Cardiac muscle cell (in vitro differentiated cells and primary cell): ENCODE results near the gene TNPO2. TPM values are rescaled to one million over a fixed set of nuclear protein-coding genes. Genes with fewer than 3 reads are reported as not detected.

Source experiments
- DNase-seq, 2 donors: peaks; one replicate each; pipeline versions ENCODE4 v3.0.0 to v3.0.0-alpha.2; 2010 to 2017; ENCODE audit warnings: low read depth in 1 of 2, low spot score in 1 of 2
- H3K27ac ChIP-seq: fragments of 200-600 bp; sonication (generic); 2 replicates; pipeline ENCODE4 v1.5.1; 2016
- H3K27me3 ChIP-seq: fragments of 200-600 bp; sonication (generic); 2 replicates; pipeline ENCODE4 v1.6.0; 2016; ENCODE audit warnings: control low read depth
- H3K36me3 ChIP-seq: fragments of 200-600 bp; sonication (generic); 2 replicates; pipeline ENCODE4 v1.5.1; 2016; ENCODE audit warnings: control low read depth
- H3K4me1 ChIP-seq: fragments of 200-600 bp; sonication (generic); 2 replicates; pipeline ENCODE4 v1.8.1; 2017; ENCODE audit warnings: low read depth, mild to moderate bottlenecking, mixed run types
- H3K4me3 ChIP-seq: fragments of 200-600 bp; sonication (generic); 2 replicates; pipeline ENCODE4 v1.5.1; 2016; ENCODE audit warnings: mild to moderate bottlenecking
- H3K9me3 ChIP-seq: fragments of 200-600 bp; sonication (generic); 2 replicates; pipeline ENCODE4 v1.5.1; 2017; ENCODE audit warnings: low read depth, mild to moderate bottlenecking, control low read depth
- polyA plus RNA-seq: library from polyadenylated mRNA; unstranded; fragments of >200 nt; fragmentation: Nextera tagmentation; extraction: Ambion mirVana; gene quantifications from 2 replicates; pipeline ENCODE4 v1.2.1, GENCODE V29; 2016
- total RNA-seq: library from RNA; depleted of rRNA; stranded (reverse); fragments of >200 nt; gene quantifications from 2 replicates; pipeline ENCODE4 v1.2.3, GENCODE V29; 2016
- TF ChIP-seq, protein P1 (sequence below): IDR thresholded peaks from 2 replicates; pipeline ENCODE4 v1.5.1; 2012; ENCODE audit warnings: low read depth, mild to moderate bottlenecking, low read length

Gene TNPO2
- total and polyA plus RNA-seq, 2 experiments from 2014 or later, result 20.1 to 68.6 TPM

DNA sequence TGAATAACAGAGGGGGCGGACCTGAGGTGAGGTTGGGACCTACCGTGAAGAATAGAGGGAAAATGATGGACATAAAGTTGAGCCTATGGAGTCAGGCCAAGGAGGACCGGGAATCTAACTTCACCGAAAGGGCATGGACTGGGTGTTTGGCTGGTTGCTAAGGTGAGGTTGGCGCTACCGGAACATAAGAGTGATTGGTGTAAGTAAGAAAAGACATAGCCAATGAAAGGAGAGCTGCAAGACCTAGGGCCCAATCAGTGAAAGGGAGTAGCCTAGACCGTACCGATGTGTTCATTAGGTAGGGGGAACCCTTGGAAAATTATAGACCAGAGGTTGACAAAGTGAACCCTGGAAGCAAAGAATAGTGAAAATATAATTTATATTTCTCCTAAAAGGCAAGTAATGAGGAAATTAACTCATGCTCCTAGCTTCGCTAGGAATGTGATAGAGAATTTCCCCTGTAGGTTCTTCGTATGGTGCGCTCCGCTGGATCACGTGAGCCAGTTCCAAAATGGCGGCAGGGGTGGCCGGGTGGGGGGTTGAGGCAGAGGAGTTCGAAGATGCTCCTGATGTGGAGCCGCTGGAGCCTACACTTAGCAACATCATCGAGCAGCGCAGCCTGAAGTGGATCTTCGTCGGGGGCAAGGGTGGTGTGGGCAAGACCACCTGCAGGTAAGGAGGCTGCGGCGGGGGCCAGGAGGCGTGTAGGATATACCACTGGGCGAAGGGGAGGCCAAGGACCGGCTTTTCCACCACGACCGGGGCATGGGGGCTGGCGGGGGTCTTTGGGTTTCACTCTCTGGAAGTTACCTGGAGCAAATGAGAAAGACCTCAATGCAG lies 13.5 kb upstream of the TNPO2 start, which contains the start of gene GET3:
TSS of gene GET3 (plus strand) at position 503 of the 840 bp plus-strand sequence. CDS start at position 512, 9 bp downstream.
- no peaks in the 10 kb centered on the region for H3K9me3 ChIP-seq
- DNase-seq, result peak; percentile 84 to 100
- TF ChIP-seq, protein P1, sequence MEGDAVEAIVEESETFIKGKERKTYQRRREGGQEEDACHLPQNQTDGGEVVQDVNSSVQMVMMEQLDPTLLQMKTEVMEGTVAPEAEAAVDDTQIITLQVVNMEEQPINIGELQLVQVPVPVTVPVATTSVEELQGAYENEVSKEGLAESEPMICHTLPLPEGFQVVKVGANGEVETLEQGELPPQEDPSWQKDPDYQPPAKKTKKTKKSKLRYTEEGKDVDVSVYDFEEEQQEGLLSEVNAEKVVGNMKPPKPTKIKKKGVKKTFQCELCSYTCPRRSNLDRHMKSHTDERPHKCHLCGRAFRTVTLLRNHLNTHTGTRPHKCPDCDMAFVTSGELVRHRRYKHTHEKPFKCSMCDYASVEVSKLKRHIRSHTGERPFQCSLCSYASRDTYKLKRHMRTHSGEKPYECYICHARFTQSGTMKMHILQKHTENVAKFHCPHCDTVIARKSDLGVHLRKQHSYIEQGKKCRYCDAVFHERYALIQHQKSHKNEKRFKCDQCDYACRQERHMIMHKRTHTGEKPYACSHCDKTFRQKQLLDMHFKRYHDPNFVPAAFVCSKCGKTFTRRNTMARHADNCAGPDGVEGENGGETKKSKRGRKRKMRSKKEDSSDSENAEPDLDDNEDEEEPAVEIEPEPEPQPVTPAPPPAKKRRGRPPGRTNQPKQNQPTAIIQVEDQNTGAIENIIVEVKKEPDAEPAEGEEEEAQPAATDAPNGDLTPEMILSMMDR, result no peak
- H3K36me3 ChIP-seq, result peaks cover 6% of the 10 kb centered on the region
- peaks cover 6% of the 10 kb centered on the region for H3K4me1 ChIP-seq
- H3K4me3 ChIP-seq, result peak within 1 kb of the TSS; percentile 76
- H3K27me3 ChIP-seq, result no peaks in the 10 kb centered on the region
- peak within 1 kb of the TSS; percentile 95 for H3K27ac ChIP-seq

DNA sequence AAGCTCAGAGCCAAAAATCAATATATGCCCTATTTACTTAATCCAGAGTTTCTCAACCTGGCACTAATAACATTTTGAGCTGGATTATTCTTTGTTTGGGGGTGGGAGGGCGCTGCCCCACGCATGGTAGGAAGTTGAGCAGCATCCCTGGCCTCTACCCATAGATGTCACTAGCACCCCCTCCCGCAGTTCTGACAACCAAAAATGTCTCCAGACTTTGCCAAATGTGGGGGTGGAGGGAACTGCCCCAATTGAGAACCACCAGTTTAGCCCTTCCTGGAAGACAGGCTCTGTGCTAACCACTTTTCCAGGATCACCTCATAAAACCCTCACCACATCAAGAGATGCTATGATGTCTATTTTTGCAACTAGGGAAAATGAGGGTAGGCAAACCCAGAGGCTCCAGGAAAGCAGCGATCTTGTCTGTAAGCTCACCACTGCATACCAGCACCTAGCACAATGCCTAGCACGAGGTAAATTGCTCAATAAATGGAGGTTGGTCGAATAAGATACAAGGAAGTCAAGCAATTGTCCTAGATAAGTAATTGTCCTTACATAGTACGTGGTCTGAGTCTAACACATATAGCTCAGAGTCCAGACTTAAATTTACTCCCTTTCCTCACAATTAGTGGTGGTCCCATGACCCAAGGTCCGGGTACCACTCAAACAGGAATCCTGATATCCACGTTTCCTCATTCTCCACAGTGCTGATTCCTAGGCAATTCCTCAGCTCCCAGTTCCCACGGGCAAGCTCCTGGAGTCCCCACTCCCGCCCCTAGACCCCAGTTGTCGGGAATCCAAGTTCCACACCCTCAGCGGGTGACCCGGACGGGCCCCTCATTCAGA lies 9.9 kb upstream of the TNPO2 start:
- Histone ChIP-seq H3K36me3 (peaks cover 9% of the 10 kb centered on the region), H3K4me3 (peak overlapping the region; percentile 85), H3K27ac (peak overlapping the region; percentile 87), H3K4me1 (peaks cover 6% of the 10 kb centered on the region), H3K27me3 (no peaks in the 10 kb centered on the region), H3K9me3 (no peaks in the 10 kb centered on the region)
- peak in 1 of 2 donors; percentile 55 for DNase-seq
- TF ChIP-seq, protein P1, result peak; percentile 37

DNA sequence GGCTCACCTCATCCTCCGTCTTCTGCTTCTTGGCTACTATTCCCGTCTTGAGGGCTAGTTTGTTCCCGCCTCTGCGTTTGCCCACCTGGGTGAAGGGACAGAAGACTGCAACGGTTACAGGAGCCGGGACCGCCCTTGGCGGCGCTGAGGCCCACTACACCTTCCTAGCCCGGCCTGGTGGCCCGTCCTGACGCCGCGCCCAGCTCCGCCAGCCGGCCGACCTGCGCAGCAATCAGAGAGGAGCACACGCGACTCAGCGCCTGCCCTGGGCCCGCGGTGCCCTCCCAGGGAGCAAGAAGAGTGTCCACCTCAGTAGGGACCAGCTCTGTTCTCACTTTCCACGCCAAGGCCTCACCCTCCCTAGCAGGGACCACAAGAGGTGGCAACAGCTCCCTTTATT lies 7.6 kb upstream of the TNPO2 start:
- Histone ChIP-seq H3K4me1 (peaks cover 6% of the 10 kb centered on the region), H3K27ac (no peak overlapping the region), H3K36me3 (peaks cover 9% of the 10 kb centered on the region), H3K27me3 (no peaks in the 10 kb centered on the region), H3K4me3 (no peak overlapping the region), H3K9me3 (no peaks in the 10 kb centered on the region)
- TF ChIP-seq, protein P1, result no peak
- no peak for DNase-seq

DNA sequence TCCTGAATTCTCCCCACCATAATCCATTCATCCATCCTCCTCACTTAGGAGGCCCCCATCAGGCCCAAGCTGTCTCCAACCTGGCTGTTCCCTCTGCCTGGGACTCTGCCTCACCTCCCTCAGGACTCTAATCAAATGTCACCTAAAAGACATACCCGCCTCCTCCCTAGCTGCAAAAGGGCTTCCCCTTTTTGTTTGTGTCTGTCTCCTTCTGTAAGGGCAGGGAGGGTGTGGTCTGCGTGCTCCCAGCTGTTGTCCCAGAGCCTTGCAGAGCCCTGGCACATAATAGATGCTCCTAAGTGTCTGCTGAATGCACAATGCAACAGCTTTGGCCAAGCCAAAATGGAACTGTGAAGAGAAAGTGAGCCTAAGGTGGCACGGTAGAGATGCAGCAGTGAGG lies 6.3 kb upstream of the TNPO2 start:
- H3K27me3 ChIP-seq, result no peaks in the 10 kb centered on the region
- H3K27ac ChIP-seq, result no peak overlapping the region
- no peak overlapping the region for H3K4me3 ChIP-seq
- H3K9me3 ChIP-seq, result no peaks in the 10 kb centered on the region
- no peak for DNase-seq
- TF ChIP-seq, protein P1, result no peak
- peaks cover 9% of the 10 kb centered on the region for H3K36me3 ChIP-seq
- peaks cover 6% of the 10 kb centered on the region for H3K4me1 ChIP-seq

DNA sequence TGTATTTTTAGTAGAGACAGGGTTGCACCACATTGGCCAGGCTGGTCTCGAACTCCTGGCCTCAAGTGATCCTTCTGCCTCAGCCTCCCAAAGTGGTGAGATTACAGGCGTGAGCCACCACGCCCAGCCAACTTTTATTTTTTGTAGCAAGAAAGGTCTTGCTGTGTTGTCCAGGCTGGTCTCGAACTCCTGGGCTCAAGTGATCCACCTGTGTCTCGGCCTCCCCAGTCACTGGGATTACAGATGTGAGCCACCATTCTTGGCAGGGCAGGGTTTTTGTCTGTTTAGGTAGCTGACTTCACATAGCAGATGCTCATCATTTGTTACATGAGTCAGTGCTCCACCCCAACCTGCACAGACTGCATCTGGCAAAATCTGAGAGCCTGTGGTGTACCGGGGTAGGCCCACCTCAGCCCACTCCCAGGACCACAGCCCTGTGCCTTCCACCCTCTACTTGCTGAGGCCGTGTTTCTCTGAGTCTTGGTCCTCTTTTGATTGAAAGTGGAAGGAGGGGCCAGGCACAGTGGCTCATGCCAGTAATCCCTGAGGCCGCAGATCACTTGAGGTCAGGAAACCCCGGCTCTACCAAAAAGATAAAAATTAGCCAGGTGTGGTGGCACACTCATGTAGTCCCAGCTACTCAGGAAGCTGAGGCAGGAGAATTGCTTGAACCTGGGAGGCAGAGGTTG lies 4.2 kb upstream of the TNPO2 start:
- H3K4me1 ChIP-seq, result peaks cover under 1% of the 10 kb centered on the region
- TF ChIP-seq, protein P1, result no peak
- H3K4me3 ChIP-seq, result no peak overlapping the region
- DNase-seq, result no peak
- H3K27ac ChIP-seq, result no peak overlapping the region
- H3K9me3 ChIP-seq, result no peaks in the 10 kb centered on the region
- H3K36me3 ChIP-seq, result peaks cover 9% of the 10 kb centered on the region
- no peaks in the 10 kb centered on the region for H3K27me3 ChIP-seq
